ENCODE results near the gene ITPRID1. TPM values are rescaled to one million over a fixed set of nuclear protein-coding genes. Genes with fewer than 3 reads are reported as not detected.

The ITPRID1 gene
- total RNA-seq, 4 donors from 2014 or later, result 0.49 TPM; not detected in 3

- H3K27ac ChIP-seq, result no peak overlapping the region
- no peaks in the 10 kb centered on the region for H3K4me1 ChIP-seq
- no peaks in the 10 kb centered on the region for H3K27me3 ChIP-seq
- no peaks in the 10 kb centered on the region for H3K36me3 ChIP-seq
- H3K9me3 ChIP-seq, result no peaks in the 10 kb centered on the region
- TF ChIP-seq EP300 (IDR thresholded peaks at IDR 0.05), result no peak
- no peak for TF ChIP-seq CTCF (IDR thresholded peaks at IDR 0.05)
- no peak for TF ChIP-seq POLR2A (IDR thresholded peaks at IDR 0.05)
- TF ChIP-seq POLR2AphosphoS5 (IDR thresholded peaks at IDR 0.05), result no peak
- 82 to 100% methylated on average over 1 to 4 of the region's 5 CpGs for WGBS, 2 donors (ENCODE audit: low coverage in 1 of 2)
- H3K4me3 ChIP-seq, result no peak overlapping the region
- ATAC-seq, result no peak
Observed at GRCh38 chr7:31494421-31494820, 19.5 kb upstream of the ITPRID1 start.

- no peaks in the 10 kb centered on the region for H3K36me3 ChIP-seq
Observed at GRCh38 chr7:31495653-31496052, 18.2 kb upstream of the ITPRID1 start.

GRCh38 chr7:31497516-31497915 lies 16.4 kb upstream of the ITPRID1 start:
- H3K36me3 ChIP-seq, result no peaks in the 10 kb centered on the region
- H3K27ac ChIP-seq, result no peak overlapping the region
- ATAC-seq, result no peak
- no peaks in the 10 kb centered on the region for H3K27me3 ChIP-seq
- WGBS, 2 donors (ENCODE audit: low coverage in 1 of 2), result 13 to 49% methylated on average over 2 of the region's 3 CpGs
- no peaks in the 10 kb centered on the region for H3K4me1 ChIP-seq
- TF ChIP-seq EP300 (IDR thresholded peaks at IDR 0.05) (no peak), POLR2AphosphoS5 (IDR thresholded peaks at IDR 0.05) (no peak), CTCF (IDR thresholded peaks at IDR 0.05) (no peak), POLR2A (IDR thresholded peaks at IDR 0.05) (no peak)
- H3K4me3 ChIP-seq, result no peak overlapping the region
- H3K9me3 ChIP-seq, result no peaks in the 10 kb centered on the region

More at GRCh38 chr7:31495653-31496052, 18.2 kb upstream of the ITPRID1 start:
- no peak for TF ChIP-seq CTCF (IDR thresholded peaks at IDR 0.05)
- TF ChIP-seq POLR2A (IDR thresholded peaks at IDR 0.05), result no peak
- TF ChIP-seq EP300 (IDR thresholded peaks at IDR 0.05), result no peak
- no peak for TF ChIP-seq POLR2AphosphoS5 (IDR thresholded peaks at IDR 0.05)
- no peaks in the 10 kb centered on the region for H3K9me3 ChIP-seq
- H3K27ac ChIP-seq, result no peak overlapping the region
- H3K4me1 ChIP-seq, result no peaks in the 10 kb centered on the region
- WGBS, 2 donors (ENCODE audit: low coverage in 1 of 2), result 100% methylated on average over 1 of the region's 3 CpGs
- no peaks in the 10 kb centered on the region for H3K27me3 ChIP-seq
- no peak overlapping the region for H3K4me3 ChIP-seq
- no peak for ATAC-seq

GRCh38 chr7:31500656-31501055 lies 13.2 kb upstream of the ITPRID1 start:
- no peaks in the 10 kb centered on the region for H3K27me3 ChIP-seq
- no peak overlapping the region for H3K27ac ChIP-seq
- WGBS, 2 donors (ENCODE audit: low coverage in 1 of 2), result 0 to 12% methylated on average over 1 of the region's 1 CpG
- ATAC-seq, result no peak
- H3K4me1 ChIP-seq, result no peaks in the 10 kb centered on the region
- H3K4me3 ChIP-seq, result no peak overlapping the region
- H3K36me3 ChIP-seq, result no peaks in the 10 kb centered on the region
- H3K9me3 ChIP-seq, result no peaks in the 10 kb centered on the region
- no peak for TF ChIP-seq POLR2AphosphoS5 (IDR thresholded peaks at IDR 0.05)
- TF ChIP-seq POLR2A (IDR thresholded peaks at IDR 0.05), result no peak
- no peak for TF ChIP-seq CTCF (IDR thresholded peaks at IDR 0.05)
- no peak for TF ChIP-seq EP300 (IDR thresholded peaks at IDR 0.05)

GRCh38 chr7:31508823-31509222 lies 5.1 kb upstream of the ITPRID1 start:
- H3K36me3 ChIP-seq, result no peaks in the 10 kb centered on the region
- H3K27ac ChIP-seq, result no peak overlapping the region
- H3K4me1 ChIP-seq, result no peaks in the 10 kb centered on the region
- no peak for TF ChIP-seq POLR2AphosphoS5 (IDR thresholded peaks at IDR 0.05)
- TF ChIP-seq EP300 (IDR thresholded peaks at IDR 0.05), result no peak
- no peak for TF ChIP-seq CTCF (IDR thresholded peaks at IDR 0.05)
- no peak for TF ChIP-seq POLR2A (IDR thresholded peaks at IDR 0.05)
- ATAC-seq, result no peak
- 75 to 81% methylated on average over 5 of the region's 5 CpGs for WGBS, 2 donors (ENCODE audit: low coverage in 1 of 2)
- no peaks in the 10 kb centered on the region for H3K27me3 ChIP-seq
- no peak overlapping the region for H3K4me3 ChIP-seq
- H3K9me3 ChIP-seq, result no peaks in the 10 kb centered on the region

Measured in gastroesophageal sphincter (tissue), 4 donors.